SU-DHL-6 (cell line): Measurements from ENCODE around the gene RAD51.

Source experiments
- H2AFZ ChIP-seq: fragments of 200-600 bp; sonication (generic); 2 replicates; pipeline ENCODE4 v1.6.1; 2014; ENCODE audit warnings: low read depth, mild to moderate bottlenecking, moderate library complexity, mixed read lengths, antibody characterized with exemption, low read length; ENCODE audit not compliant: severe bottlenecking
- H3F3A ChIP-seq: fragments of 200-600 bp; shearing (Covaris generic); 2 replicates; pipeline ENCODE4 v1.6.0; 2016; ENCODE audit warnings: antibody characterized with exemption, mild to moderate bottlenecking; ENCODE audit not compliant: insufficient read depth
- H3K27ac ChIP-seq: fragments of 200-600 bp; sonication (generic); 2 replicates; pipeline ENCODE4 v1.5.1; 2016; ENCODE audit warnings: low read depth, mild to moderate bottlenecking, low read length, moderate library complexity, mixed read lengths
- H3K27me3 ChIP-seq: fragments of 200-600 bp; sonication (generic), shearing (Covaris generic); 2 replicates; pipeline ENCODE4 v1.6.0; 2014; ENCODE audit warnings: mild to moderate bottlenecking, low read length
- H3K36me3 ChIP-seq: fragments of 200-600 bp; sonication (generic); 2 replicates; pipeline ENCODE4 v1.6.1; 2014; ENCODE audit warnings: mild to moderate bottlenecking, low read length, mixed read lengths
- H3K4me2 ChIP-seq: fragments of 300-600, 200-600 bp; shearing (Covaris generic), sonication (generic); 2 replicates; pipeline ENCODE4 v1.6.0; 2014; ENCODE audit warnings: low read length, low read depth, mild to moderate bottlenecking; ENCODE audit not compliant: poor library complexity, severe bottlenecking
- H3K4me3 ChIP-seq: fragments of 200-600 bp; sonication (generic); 2 replicates; pipeline ENCODE4 v1.5.1; 2014; ENCODE audit warnings: antibody characterized with exemption, low read length, mild to moderate bottlenecking, mixed read lengths; ENCODE audit not compliant: insufficient read depth, poor library complexity, severe bottlenecking
- H3K79me2 ChIP-seq: fragments of 200-600 bp; sonication (generic); 2 replicates; pipeline ENCODE4 v1.6.1; 2014; ENCODE audit warnings: mild to moderate bottlenecking, low read length, moderate library complexity; ENCODE audit not compliant: insufficient read depth
- H3K9ac ChIP-seq: fragments of 200-600 bp; sonication (generic); 2 replicates; pipeline ENCODE4 v1.7.0; 2014; ENCODE audit warnings: mild to moderate bottlenecking, low read length
- H3K9me2 ChIP-seq: fragments of 200-600 bp; sonication (generic); replicated peaks from 2 replicates; pipeline ENCODE4 v1.6.1; 2014; ENCODE audit warnings: low read length; ENCODE audit not compliant: insufficient read depth
- H3K9me3 ChIP-seq: fragments of 200-600 bp; sonication (generic); 2 replicates; pipeline ENCODE4 v1.6.1; 2014; ENCODE audit warnings: low read length, mixed read lengths; ENCODE audit not compliant: insufficient read depth
- H4K20me1 ChIP-seq: fragments of 200-600 bp; sonication (generic); 2 replicates; pipeline ENCODE4 v1.6.1; 2014; ENCODE audit warnings: low read depth, mild to moderate bottlenecking, antibody characterized with exemption, low read length, moderate library complexity, mixed read lengths
- CTCF ChIP-seq: fragments of 200-600 bp; sonication (generic); IDR thresholded peaks from one replicate; pipeline ENCODE4 v1.5.1; 2017; ENCODE audit warnings: antibody characterized with exemption, mild to moderate bottlenecking, low read length, moderate library complexity; ENCODE audit not compliant: insufficient read depth, poor library complexity, severe bottlenecking
- EZH2phosphoT487 ChIP-seq: fragments of 200-600 bp; sonication (generic), shearing (Covaris generic); conservative IDR thresholded peaks from 2 replicates; pipeline ENCODE4 v1.6.1; 2018; ENCODE audit warnings: mild to moderate bottlenecking, antibody characterized with exemption, low read length, moderate library complexity, mixed read lengths

RAD51 gene

GRCh38 chr15:40775740-40776536 is 81.0 kb downstream of the RAD51 start:
- no peak overlapping the region for H2AFZ ChIP-seq
- no peaks in the 10 kb centered on the region for H4K20me1 ChIP-seq
- H3K79me2 ChIP-seq: peaks cover 3% of the 10 kb centered on the region; the same call in 1 of the 2 replicates
- H3K27ac ChIP-seq: no peak overlapping the region
- no peak for TF ChIP-seq CTCF
- TF ChIP-seq EZH2phosphoT487: no peak
- H3K9me2 ChIP-seq: no peaks in the 10 kb centered on the region
- no peaks in the 10 kb centered on the region for H3F3A ChIP-seq
- no peak overlapping the region for H3K4me2 ChIP-seq
- H3K27me3 ChIP-seq: no peaks in the 10 kb centered on the region
- H3K9ac ChIP-seq: no peak overlapping the region
- H3K9me3 ChIP-seq: no peaks in the 10 kb centered on the region
- no peak overlapping the region for H3K4me3 ChIP-seq
- no peaks in the 10 kb centered on the region for H3K36me3 ChIP-seq

DNA sequence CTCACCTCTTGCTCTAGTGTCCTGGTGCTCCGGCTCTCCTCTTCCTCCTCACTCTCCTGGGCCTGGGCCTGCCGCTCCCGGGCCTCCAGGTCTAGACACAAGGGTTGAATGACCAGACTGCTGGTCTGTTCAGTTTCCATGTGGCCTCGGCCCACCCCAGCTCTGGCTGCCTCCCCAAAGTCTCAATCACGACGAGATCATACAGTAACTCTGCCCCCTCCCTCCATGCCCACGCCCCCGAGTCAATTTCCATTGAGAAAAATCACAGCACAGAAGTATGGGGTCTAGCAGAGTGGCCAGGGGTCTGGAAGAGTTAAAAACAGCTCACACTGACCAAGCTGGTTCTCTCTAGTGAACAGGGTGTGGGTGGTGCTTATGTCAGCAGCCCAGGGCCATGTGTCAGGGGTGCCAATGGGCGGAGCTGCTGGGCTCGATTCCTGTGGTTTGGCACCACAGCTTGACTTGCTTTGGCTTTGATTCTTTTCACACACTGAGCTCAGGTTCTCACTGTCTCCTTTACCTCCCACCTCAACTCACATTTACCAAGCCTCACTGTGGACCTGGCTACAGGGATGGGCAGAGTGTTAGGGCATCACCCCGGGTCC is 81.7 kb downstream of the RAD51 start:
- Histone ChIP-seq H3K79me2 (peaks cover 4% of the 10 kb centered on the region; the same call in 1 of the 2 replicates), H3K9me3 (no peaks in the 10 kb centered on the region), H2AFZ (no peak overlapping the region), H3K27ac (no peak overlapping the region), H3K4me3 (no peak overlapping the region), H3K4me2 (no peak overlapping the region), H3K9me2 (no peaks in the 10 kb centered on the region), H3K36me3 (no peaks in the 10 kb centered on the region), H3K27me3 (no peaks in the 10 kb centered on the region), H3F3A (no peaks in the 10 kb centered on the region), H4K20me1 (no peaks in the 10 kb centered on the region), H3K9ac (no peak overlapping the region)
- no peak for TF ChIP-seq CTCF
- no peak for TF ChIP-seq EZH2phosphoT487
